ENCODE measurements around the gene PREX1.
A peak's percentile ranks its signal among the peaks of the same experiment; 100 is the strongest.

Gene PREX1

GRCh38 chr20:48694381-48694865 is 133.4 kb downstream of the PREX1 start:
- DNase-seq: no peak

- DNase-seq: peak in 1 of 2 donors; percentile 16
These were observed 136.3 kb downstream of the PREX1 start for GRCh38 chr20:48691523-48691922.

GRCh38 chr20:48690888-48691287 is 136.9 kb downstream of the PREX1 start:
- DNase-seq: peak in 1 of 2 donors; percentile 9

GRCh38 chr20:48689874-48690571 is 137.8 kb downstream of the PREX1 start:
- no peak for DNase-seq

GRCh38 chr20:48689388-48689787 is 138.4 kb downstream of the PREX1 start:
- DNase-seq: no peak

GRCh38 chr20:48688579-48688978 is 139.2 kb downstream of the PREX1 start:
- no peak for DNase-seq

GRCh38 chr20:48687117-48687800 is 140.5 kb downstream of the PREX1 start:
- DNase-seq: no peak

GRCh38 chr20:48686238-48687116 is 141.3 kb downstream of the PREX1 start:
- DNase-seq: no peak

- no peak for DNase-seq
These were observed 142.5 kb downstream of the PREX1 start for GRCh38 chr20:48685300-48685699.

- no peak for DNase-seq
These were observed 143.2 kb downstream of the PREX1 start for GRCh38 chr20:48684501-48685041.

- no peak for DNase-seq
These were observed 144.2 kb downstream of the PREX1 start for GRCh38 chr20:48683467-48684175.

GRCh38 chr20:48682529-48683363 is 145.1 kb downstream of the PREX1 start:
- DNase-seq: peak in 1 of 2 donors; percentile 46

- no peak for DNase-seq
These were observed 145.8 kb downstream of the PREX1 start for GRCh38 chr20:48681873-48682426.

- DNase-seq: no peak
These were observed 146.5 kb downstream of the PREX1 start for GRCh38 chr20:48681201-48681872.

- DNase-seq: no peak
These were observed 147.1 kb downstream of the PREX1 start for GRCh38 chr20:48680650-48681049.

GRCh38 chr20:48679599-48679998 is 148.2 kb downstream of the PREX1 start:
- DNase-seq: no peak

GRCh38 chr20:48679011-48679410 is 148.8 kb downstream of the PREX1 start:
- DNase-seq: no peak

GRCh38 chr20:48678421-48678820 is 149.4 kb downstream of the PREX1 start:
- DNase-seq: no peak

- no peak for DNase-seq
These were observed 150.9 kb downstream of the PREX1 start for GRCh38 chr20:48676795-48677460.

- DNase-seq: no peak
These were observed 151.7 kb downstream of the PREX1 start for GRCh38 chr20:48676125-48676524.

Data from hippocampal formation (tissue), 2 donors.